CD4-positive, alpha-beta T cell (primary cell): ENCODE results near the gene PTPMT1. TPM values are rescaled to one million over a fixed set of nuclear protein-coding genes. Genes with fewer than 3 reads are reported as not detected.

Source experiments
- ATAC-seq: fragments of 200-7000 bp; cut with Tn5 transposase; one replicate; pipeline ENCODE4 v1.10.0; 2022; ENCODE audit warnings: mild to moderate bottlenecking; ENCODE audit not compliant: poor library complexity
- CTCF ChIA-PET: fragments of 350-600 bp; sonication (Branson Sonifier 250); formaldehyde crosslinking; loops from one replicate; lab custom pipeline; 2021; ENCODE audit warnings: antibody characterized with exemption, inconsistent platforms; lab: Charles Lee
- POLR2A ChIA-PET: fragments of 350-600 bp; sonication (Branson Sonifier 250); formaldehyde crosslinking; loops from one replicate; lab custom pipeline; 2021; ENCODE audit warnings: antibody characterized with exemption, inconsistent platforms; lab: Charles Lee
- DNase-seq, 14 experiments: peaks; one replicate each; pipeline ENCODE4 v3.0.0-alpha.2; 2013 to 2020; ENCODE audit warnings: mixed read lengths in 2 of 14
- H3K27ac ChIP-seq, 2 donors: one replicate each; pipeline versions ENCODE4 v1.5.1 to v1.7.0; 2013; ENCODE audit warnings: low read length in 2 of 2, low read depth in 1 of 2, mild to moderate bottlenecking in 1 of 2
- H3K27me3 ChIP-seq, 2 experiments: 1 replicate in 1 of 2; 2 replicates in 1 of 2; pipeline versions ENCODE4 v1.6.1 to v1.7.0; 2013; ENCODE audit warnings: low read length in 2 of 2, control low read depth in 1 of 2, mild to moderate bottlenecking in 1 of 2, moderate library complexity in 1 of 2; ENCODE audit not compliant: insufficient read depth in 2 of 2, control insufficient read depth in 1 of 2
- H3K36me3 ChIP-seq: one replicate; pipeline ENCODE4 v1.6.1; 2013; ENCODE audit warnings: low read length, control low read depth; ENCODE audit not compliant: insufficient read depth
- H3K4me1 ChIP-seq: one replicate; pipeline ENCODE4 v1.6.1; 2013; ENCODE audit warnings: low read length, control low read depth; ENCODE audit not compliant: insufficient read depth
- H3K4me3 ChIP-seq: one replicate; pipeline ENCODE4 v1.5.1; 2013; ENCODE audit warnings: mild to moderate bottlenecking, low read length, moderate library complexity
- H3K9me3 ChIP-seq, 2 experiments: 1 replicate in 1 of 2; 2 replicates in 1 of 2; pipeline versions ENCODE4 v1.6.1 to v1.7.0; 2013; ENCODE audit warnings: low read length in 2 of 2, mild to moderate bottlenecking in 2 of 2, control low read depth in 1 of 2, moderate library complexity in 1 of 2; ENCODE audit not compliant: control insufficient read depth in 1 of 2, insufficient read depth in 1 of 2
- H3K27ac Mint-ChIP-seq: one replicate; pipeline ENCODE4 v1.8.0; 2020; ENCODE audit warnings: mixed read lengths
- H3K27me3 Mint-ChIP-seq: one replicate; pipeline ENCODE4 v1.8.0; 2021; ENCODE audit warnings: mixed read lengths
- H3K36me3 Mint-ChIP-seq: one replicate; pipeline ENCODE4 v1.8.0; 2021; ENCODE audit warnings: low read depth, mixed read lengths
- H3K4me1 Mint-ChIP-seq: one replicate; pipeline ENCODE4 v1.8.0; 2021; ENCODE audit warnings: low read depth, mixed read lengths
- H3K4me3 Mint-ChIP-seq: one replicate; pipeline ENCODE4 v1.8.0; 2020; ENCODE audit warnings: mild to moderate bottlenecking, mixed read lengths
- H3K9me3 Mint-ChIP-seq: one replicate; pipeline ENCODE4 v1.8.0; 2020; ENCODE audit warnings: mixed read lengths
- intact Hi-C, 2 experiments: fragments of 100-400 bp; cut with DNase I in 1 of 2; cut with micrococcal nuclease in 1 of 2; formaldehyde crosslinking; loops; one replicate each; pipeline versions ENCODE4 v1.15.1 to v1.9.0; 2023 to 2025; cut with DNase I, micrococcal nuclease
- total RNA-seq, 174 experiments: library from RNA in 2 of 174; stranded (reverse) in 2 of 174; gene quantifications; one replicate each; pipeline ENCODE4 v1.2.3 and lab custom pipeline; 2021 to 2026
- TF ChIP-seq, protein P1 (sequence below): fragments of 200-600 bp; IDR thresholded peaks from one replicate; pipeline ENCODE4 v1.8.0; 2022; ENCODE audit warnings: antibody characterized with exemption, mild to moderate bottlenecking

The PTPMT1 gene
- total RNA-seq, 2 experiments from 2014 or later: 18.9 to 26.7 TPM

DNA sequence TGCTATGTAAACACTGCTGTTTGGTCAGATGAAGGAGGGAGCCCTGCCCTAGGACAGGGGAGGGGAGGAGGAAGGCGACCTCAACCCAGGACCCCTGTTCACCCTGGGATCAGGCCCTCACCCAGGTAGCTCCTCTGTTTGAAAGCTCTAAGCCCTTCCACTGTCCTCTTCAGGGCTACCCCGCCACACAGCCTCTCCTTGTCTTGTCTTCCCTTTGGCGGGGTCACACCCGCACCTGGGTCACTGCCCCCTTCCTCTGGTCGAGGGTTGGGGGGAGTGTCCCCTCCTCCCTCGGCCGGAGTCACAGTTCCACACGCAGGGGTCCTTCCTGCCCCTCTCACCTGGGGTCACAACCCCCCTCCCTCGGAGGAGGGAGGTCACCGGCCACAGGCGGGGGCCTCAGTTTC is 463 bp upstream of the PTPMT1 start:
- Mint-ChIP-seq H3K27me3 (no peaks in the 10 kb centered on the region), H3K36me3 (peaks cover 15% of the 10 kb centered on the region), H3K4me3 (peak overlapping the region; percentile 79), H3K4me1 (peaks cover 20% of the 10 kb centered on the region), H3K27ac (peak overlapping the region; percentile 80), H3K9me3 (no peaks in the 10 kb centered on the region)
- intact Hi-C loops: no loop called here
- TF ChIP-seq, protein P1, sequence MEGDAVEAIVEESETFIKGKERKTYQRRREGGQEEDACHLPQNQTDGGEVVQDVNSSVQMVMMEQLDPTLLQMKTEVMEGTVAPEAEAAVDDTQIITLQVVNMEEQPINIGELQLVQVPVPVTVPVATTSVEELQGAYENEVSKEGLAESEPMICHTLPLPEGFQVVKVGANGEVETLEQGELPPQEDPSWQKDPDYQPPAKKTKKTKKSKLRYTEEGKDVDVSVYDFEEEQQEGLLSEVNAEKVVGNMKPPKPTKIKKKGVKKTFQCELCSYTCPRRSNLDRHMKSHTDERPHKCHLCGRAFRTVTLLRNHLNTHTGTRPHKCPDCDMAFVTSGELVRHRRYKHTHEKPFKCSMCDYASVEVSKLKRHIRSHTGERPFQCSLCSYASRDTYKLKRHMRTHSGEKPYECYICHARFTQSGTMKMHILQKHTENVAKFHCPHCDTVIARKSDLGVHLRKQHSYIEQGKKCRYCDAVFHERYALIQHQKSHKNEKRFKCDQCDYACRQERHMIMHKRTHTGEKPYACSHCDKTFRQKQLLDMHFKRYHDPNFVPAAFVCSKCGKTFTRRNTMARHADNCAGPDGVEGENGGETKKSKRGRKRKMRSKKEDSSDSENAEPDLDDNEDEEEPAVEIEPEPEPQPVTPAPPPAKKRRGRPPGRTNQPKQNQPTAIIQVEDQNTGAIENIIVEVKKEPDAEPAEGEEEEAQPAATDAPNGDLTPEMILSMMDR: no peak
- DNase-seq (no peak), ATAC-seq (peak; percentile 6)
- Histone ChIP-seq H3K36me3 (peaks cover 4% of the 10 kb centered on the region), H3K27ac (peak overlapping the region; percentile 41 to 83), H3K4me1 (peaks cover 21% of the 10 kb centered on the region), H3K27me3 (no peaks in the 10 kb centered on the region), H3K4me3 (peak overlapping the region; percentile 86), H3K9me3 (no peaks in the 10 kb centered on the region)
- ChIA-PET POLR2A (interaction anchor here (0.5 to 3.6 kb wide), 7 partner anchors 9 to 442 kb away, joined by 3 to 38 read pairs (median 7); partner anchors contain the start of genes AGBL2, CELF1, FNBP4 and KBTBD4), CTCF (interaction anchor here (1.0 to 3.4 kb wide), 4 partner anchors 12 to 56 kb away, joined by 3 to 19 read pairs (median 3); partner anchors contain the start of gene CELF1)

DNA sequence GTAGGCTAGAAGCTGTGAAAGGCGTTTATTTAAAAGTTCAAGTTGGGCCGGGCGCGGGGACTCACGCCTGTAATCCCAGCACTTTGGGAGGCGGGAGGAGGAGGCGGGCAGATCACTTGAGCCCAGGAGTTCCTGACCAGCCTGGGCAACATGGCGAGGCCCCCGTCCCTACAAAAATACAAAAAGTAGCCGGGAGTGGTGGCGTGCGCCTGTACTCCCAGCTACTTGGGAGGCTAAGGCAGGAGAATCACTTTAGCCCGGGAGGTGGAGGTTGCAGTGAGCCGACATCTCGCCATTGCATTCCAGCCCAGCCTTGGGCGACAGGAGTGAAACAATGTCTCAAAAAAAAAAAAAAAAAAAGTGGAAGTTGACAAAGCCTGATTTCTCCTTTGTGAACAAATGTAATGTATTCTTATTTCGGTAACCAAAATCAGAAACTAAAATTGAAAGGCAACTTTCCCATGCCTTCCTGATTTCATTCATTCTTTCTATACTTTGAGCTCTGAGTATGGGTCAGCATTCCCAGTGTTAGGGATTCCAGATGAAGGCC is 825 bp downstream of the PTPMT1 start:
- peak overlapping the region; percentile 87 for H3K4me3 Mint-ChIP-seq
- H3K4me1 Mint-ChIP-seq: peaks cover 20% of the 10 kb centered on the region
- peak overlapping the region; percentile 80 for H3K27ac Mint-ChIP-seq
- DNase-seq (peak in 2 of 14 experiments; percentile 23 to 37), ATAC-seq (no peak)
- no peaks in the 10 kb centered on the region for H3K27me3 Mint-ChIP-seq
- Histone ChIP-seq H3K27me3 (no peaks in the 10 kb centered on the region), H3K4me1 (peaks cover 25% of the 10 kb centered on the region), H3K36me3 (peaks cover 13% of the 10 kb centered on the region), H3K9me3 (no peaks in the 10 kb centered on the region), H3K4me3 (peak overlapping the region; percentile 86), H3K27ac (peak overlapping the region in 1 of 2 donors; percentile 28)
- H3K9me3 Mint-ChIP-seq: no peaks in the 10 kb centered on the region
- TF ChIP-seq, protein P1: no peak
- H3K36me3 Mint-ChIP-seq: peaks cover 27% of the 10 kb centered on the region
- CTCF ChIA-PET: interaction anchor here (1.4 to 3.4 kb wide), 2 partner anchors 13 to 14 kb away, joined by 3 to 19 read pairs; partner anchors contain the start of gene CELF1
- POLR2A ChIA-PET: interaction anchor here (0.8 to 3.6 kb wide), 5 partner anchors 11 to 200 kb away, joined by 3 to 38 read pairs (median 9); partner anchors contain the start of genes CELF1, FNBP4, KBTBD4 and NDUFS3
- intact Hi-C loops: no loop called here

DNA sequence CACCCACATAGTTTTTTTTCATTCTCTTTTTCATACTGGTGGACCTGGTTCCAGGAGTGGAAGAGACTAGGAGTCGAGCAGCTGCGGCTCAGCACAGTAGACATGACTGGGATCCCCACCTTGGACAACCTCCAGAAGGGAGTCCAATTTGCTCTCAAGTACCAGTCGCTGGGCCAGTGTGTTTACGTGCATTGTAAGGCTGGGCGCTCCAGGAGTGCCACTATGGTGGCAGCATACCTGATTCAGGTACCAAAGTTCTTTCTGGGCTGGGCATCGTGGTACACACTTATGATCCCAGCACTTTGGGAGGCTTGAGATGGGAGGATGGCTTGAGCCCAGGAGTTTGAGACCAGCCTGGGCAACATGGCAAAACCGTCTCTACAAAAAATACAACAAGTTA is 4.2 kb downstream of the PTPMT1 start:
- Histone ChIP-seq H3K27me3 (no peaks in the 10 kb centered on the region), H3K36me3 (peaks cover 40% of the 10 kb centered on the region), H3K4me3 (no peak overlapping the region), H3K27ac (no peak overlapping the region), H3K9me3 (no peaks in the 10 kb centered on the region), H3K4me1 (peaks cover 20% of the 10 kb centered on the region)
- intact Hi-C loops: loop anchor here in 1 of 2 experiments (10.0 kb wide), 2 partner anchors 295 to 865 kb away; partner anchors contain the start of genes ARHGAP1, MADD and ZNF408
- H3K27ac Mint-ChIP-seq: no peak overlapping the region
- no peak overlapping the region for H3K4me3 Mint-ChIP-seq
- ChIA-PET CTCF (no interaction called here), POLR2A (interaction anchor here (1.2 kb wide), 1 partner anchor 9 kb away, joined by 4 read pairs; the partner anchor contains the start of gene KBTBD4)
- TF ChIP-seq, protein P1: no peak
- no peaks in the 10 kb centered on the region for H3K9me3 Mint-ChIP-seq
- no peak for ATAC-seq
- DNase-seq: no peak
- peaks cover 61% of the 10 kb centered on the region for H3K36me3 Mint-ChIP-seq
- no peaks in the 10 kb centered on the region for H3K27me3 Mint-ChIP-seq
- peaks cover 27% of the 10 kb centered on the region for H3K4me1 Mint-ChIP-seq
